ENCODE data around the gene RPA3. TPM values are rescaled to one million over a fixed set of nuclear protein-coding genes. Genes with fewer than 3 reads are reported as not detected.
A peak's percentile ranks its signal among the peaks of the same experiment; 100 is the strongest.

Gene RPA3
- total RNA-seq, 4 donors from 2014 or later, result 10.6 to 21.0 (median 14.1) TPM

- no peak for TF ChIP-seq CTCF (IDR thresholded peaks at IDR 0.05)
- TF ChIP-seq POLR2A (IDR thresholded peaks at IDR 0.05), result peak; percentile 52 to 70
- peak; percentile 69 for TF ChIP-seq POLR2AphosphoS5 (IDR thresholded peaks at IDR 0.05)
- no peak for TF ChIP-seq EP300 (IDR thresholded peaks at IDR 0.05)
- ATAC-seq, result peak; percentile 99
- Histone ChIP-seq H3K4me1 (peaks cover 3 to 24% (median 10%) of the 10 kb centered on the region in 3 donors), H3K4me3 (peak within 1 kb of the TSS; percentile 63 to 66), H3K36me3 (peaks cover 0 to 16% of the 10 kb centered on the region in 2 donors), H3K27ac (peak within 1 kb of the TSS; percentile 56 to 92 (median 90)), H3K27me3 (no peaks in the 10 kb centered on the region), H3K9me3 (no peaks in the 10 kb centered on the region)
- WGBS, 2 donors (ENCODE audit: low coverage in 1 of 2), result 0% methylated on average over 21 to 23 of the region's 68 CpGs
These were observed 77.9 kb downstream of the RPA3 start, which contains the start of gene UMAD1 for GRCh38 chr7:7640221-7641128. TSS of gene UMAD1 (plus strand) at chr7:7640752. CDS start at chr7:7673372, 32,620 bp downstream.

- Histone ChIP-seq H3K27me3 (no peaks in the 10 kb centered on the region), H3K9me3 (no peaks in the 10 kb centered on the region), H3K36me3 (peaks cover 0 to 19% of the 10 kb centered on the region in 2 donors), H3K27ac (peak overlapping the region; percentile 41 to 92 (median 90)), H3K4me1 (peaks cover 3 to 24% (median 10%) of the 10 kb centered on the region in 3 donors), H3K4me3 (peak overlapping the region; percentile 63 to 66)
- TF ChIP-seq POLR2AphosphoS5 (IDR thresholded peaks at IDR 0.05) (no peak), EP300 (IDR thresholded peaks at IDR 0.05) (no peak), POLR2A (IDR thresholded peaks at IDR 0.05) (no peak), CTCF (IDR thresholded peaks at IDR 0.05) (no peak)
- no peak for ATAC-seq
- WGBS, 2 donors (ENCODE audit: low coverage in 1 of 2), result 0 to 2% methylated on average over 10 to 19 of the region's 19 CpGs
These were observed 78.6 kb downstream of the RPA3 start for GRCh38 chr7:7639847-7640220.

GRCh38 chr7:7639421-7639820 is 79.0 kb downstream of the RPA3 start:
- ATAC-seq, result no peak
- no peak for TF ChIP-seq POLR2AphosphoS5 (IDR thresholded peaks at IDR 0.05)
- H3K27me3 ChIP-seq, result no peaks in the 10 kb centered on the region
- peaks cover 3 to 24% (median 10%) of the 10 kb centered on the region in 3 donors for H3K4me1 ChIP-seq
- peaks cover 0 to 19% of the 10 kb centered on the region in 2 donors for H3K36me3 ChIP-seq
- H3K4me3 ChIP-seq, result peak overlapping the region; percentile 63 to 66
- 22% methylated on average over 5 of the region's 5 CpGs; no CpG with 5 or more reads in 1 of the 2 donors for WGBS, 2 donors (ENCODE audit: low coverage in 1 of 2)
- H3K9me3 ChIP-seq, result no peaks in the 10 kb centered on the region
- H3K27ac ChIP-seq, result peak overlapping the region; percentile 41 to 92 (median 90)

- Histone ChIP-seq H3K4me3 (no peak overlapping the region), H3K27me3 (no peaks in the 10 kb centered on the region), H3K27ac (no peak overlapping the region), H3K9me3 (no peaks in the 10 kb centered on the region), H3K36me3 (peaks cover 0 to 5% of the 10 kb centered on the region in 2 donors), H3K4me1 (no peaks in the 10 kb centered on the region)
- TF ChIP-seq CTCF (IDR thresholded peaks at IDR 0.05), result no peak
- WGBS, 2 donors (ENCODE audit: low coverage in 1 of 2), result 100% methylated on average over 1 of the region's 1 CpG
- no peak for ATAC-seq
These were observed 87.6 kb downstream of the RPA3 start for GRCh38 chr7:7630626-7631329.

- no peaks in the 10 kb centered on the region for H3K9me3 ChIP-seq
- TF ChIP-seq CTCF (IDR thresholded peaks at IDR 0.05) (no peak), POLR2AphosphoS5 (IDR thresholded peaks at IDR 0.05) (no peak), EP300 (IDR thresholded peaks at IDR 0.05) (no peak), POLR2A (IDR thresholded peaks at IDR 0.05) (no peak)
- H3K4me3 ChIP-seq, result no peak overlapping the region
- no peak for ATAC-seq
- H3K36me3 ChIP-seq, result no peaks in the 10 kb centered on the region
- no peaks in the 10 kb centered on the region for H3K27me3 ChIP-seq
- WGBS, 2 donors (ENCODE audit: low coverage in 1 of 2), result 57 to 83% methylated on average over 1 of the region's 1 CpG
- H3K27ac ChIP-seq, result no peak overlapping the region
- H3K4me1 ChIP-seq, result no peaks in the 10 kb centered on the region
These were observed 89.9 kb downstream of the RPA3 start for GRCh38 chr7:7628476-7628875.

Data from gastroesophageal sphincter (tissue), 4 donors.